Tibial nerve (tissue), 4 donors: ENCODE measurements around the gene ZNF208. TPM values are rescaled to one million over a fixed set of nuclear protein-coding genes. Genes with fewer than 3 reads are reported as not detected.

Experiments
- DNase-seq, 2 donors: peaks; one replicate each; pipeline ENCODE4 v3.0.0-alpha.2; 2019; ENCODE audit warnings: low spot score in 2 of 2
- H3K27ac ChIP-seq, 4 donors: fragments of 200-600 bp; sonication (generic) in 3 of 4; one replicate each; pipeline ENCODE4 v1.5.1; 2017 to 2019; ENCODE audit warnings: mild to moderate bottlenecking in 1 of 4
- H3K27me3 ChIP-seq, 2 donors: fragments of 200-600 bp; sonication (generic) in 1 of 2; one replicate each; pipeline versions ENCODE4 v1.5.1 to v1.6.0; 2017 to 2019
- H3K36me3 ChIP-seq, 3 donors: fragments of 200-600 bp; sonication (generic); one replicate each; pipeline ENCODE4 v1.5.1; 2018 to 2019
- H3K4me1 ChIP-seq, 4 donors: fragments of 200-600 bp; sonication (generic) in 3 of 4; one replicate each; pipeline ENCODE4 v1.5.1; 2017 to 2019
- H3K4me3 ChIP-seq, 4 donors: fragments of 200-600 bp; sonication (generic) in 3 of 4; one replicate each; pipeline ENCODE4 v1.5.1; 2017 to 2019; ENCODE audit warnings: mild to moderate bottlenecking in 1 of 4, moderate library complexity in 1 of 4
- H3K9me3 ChIP-seq, 4 donors: fragments of 200-600 bp; sonication (generic) in 3 of 4; one replicate each; pipeline ENCODE4 v1.5.1; 2017 to 2019
- CTCF ChIP-seq, 5 experiments: fragments of 200-600 bp in 3 of 5; fragments of 450-650 bp in 2 of 5; sonication (generic) in 3 of 5; IDR thresholded peaks; one replicate each; pipeline ENCODE4 v1.5.1; 2016 to 2019; ENCODE audit warnings: antibody characterized with exemption in 5 of 5, mild to moderate bottlenecking in 3 of 5, moderate library complexity in 2 of 5
- EP300 ChIP-seq, 2 donors: sonication (generic); formaldehyde crosslinking; IDR thresholded peaks; one replicate each; pipeline ENCODE4 v1.6.1; 2017; ENCODE audit warnings: antibody characterized with exemption in 2 of 2, mild to moderate bottlenecking in 1 of 2
- POLR2A ChIP-seq, 2 donors: fragments of 450-650 bp; IDR thresholded peaks; one replicate each; pipeline ENCODE4 v1.6.1; 2017; ENCODE audit warnings: antibody characterized with exemption in 2 of 2, mild to moderate bottlenecking in 2 of 2, moderate library complexity in 2 of 2
- WGBS, 2 donors: methylation state at CpG; one replicate each; pipeline ENCODE4 v1.1.5; 2018; 5-methylcytosine and 5-hydroxymethylcytosine counted together
- total RNA-seq, 4 donors: library from RNA; depleted of rRNA; stranded (reverse); fragments of >200 nt; gene quantifications; one replicate each; pipeline ENCODE4 v1.1.0, GENCODE V29; 2016

The ZNF208 gene
- total RNA-seq, 4 donors from 2014 or later, result 3.1 to 20.7 (median 3.8) TPM

GRCh38 chr19:21907516-21907915 lies 103.2 kb downstream of the ZNF208 start:
- H3K27me3 ChIP-seq, result no peaks in the 10 kb centered on the region
- TF ChIP-seq POLR2A (IDR thresholded peaks at IDR 0.05), result no peak
- no peak for TF ChIP-seq EP300 (IDR thresholded peaks at IDR 0.05)
- no peak for TF ChIP-seq CTCF (IDR thresholded peaks at IDR 0.05)
- no peaks in the 10 kb centered on the region for H3K4me1 ChIP-seq
- H3K36me3 ChIP-seq, result no peaks in the 10 kb centered on the region
- 78 to 90% methylated on average over 4 of the region's 4 CpGs for WGBS, 2 donors
- no peak overlapping the region for H3K27ac ChIP-seq
- no peak for DNase-seq
- H3K9me3 ChIP-seq, result peaks cover 0 to 4% (median 0%) of the 10 kb centered on the region in 4 donors
- H3K4me3 ChIP-seq, result no peak overlapping the region

- Histone ChIP-seq H3K36me3 (no peaks in the 10 kb centered on the region), H3K4me1 (no peaks in the 10 kb centered on the region), H3K9me3 (peaks cover 0 to 7% (median 0%) of the 10 kb centered on the region in 4 donors), H3K27me3 (no peaks in the 10 kb centered on the region), H3K27ac (no peak overlapping the region), H3K4me3 (no peak overlapping the region)
- TF ChIP-seq POLR2A (IDR thresholded peaks at IDR 0.05), result no peak
- no peak for TF ChIP-seq CTCF (IDR thresholded peaks at IDR 0.05)
- TF ChIP-seq EP300 (IDR thresholded peaks at IDR 0.05), result no peak
- DNase-seq, result no peak
- WGBS, 2 donors, result 70 to 74% methylated on average over 1 of the region's 1 CpG
These were observed 108.2 kb downstream of the ZNF208 start for GRCh38 chr19:21902571-21902970.

GRCh38 chr19:21901861-21902260 lies 108.9 kb downstream of the ZNF208 start:
- Histone ChIP-seq H3K4me1 (no peaks in the 10 kb centered on the region), H3K9me3 (peaks cover 0 to 7% (median 0%) of the 10 kb centered on the region in 4 donors), H3K4me3 (no peak overlapping the region), H3K36me3 (no peaks in the 10 kb centered on the region), H3K27ac (no peak overlapping the region), H3K27me3 (no peaks in the 10 kb centered on the region)
- DNase-seq, result no peak
- WGBS, 2 donors, result 86 to 90% methylated on average over 3 of the region's 3 CpGs
- TF ChIP-seq CTCF (IDR thresholded peaks at IDR 0.05) (no peak), POLR2A (IDR thresholded peaks at IDR 0.05) (no peak), EP300 (IDR thresholded peaks at IDR 0.05) (no peak)

GRCh38 chr19:21900401-21900800 lies 110.3 kb downstream of the ZNF208 start:
- no peaks in the 10 kb centered on the region for H3K27me3 ChIP-seq
- TF ChIP-seq EP300 (IDR thresholded peaks at IDR 0.05) (no peak), CTCF (IDR thresholded peaks at IDR 0.05) (no peak), POLR2A (IDR thresholded peaks at IDR 0.05) (no peak)
- DNase-seq, result no peak
- H3K9me3 ChIP-seq, result peaks cover 0 to 11% (median 0%) of the 10 kb centered on the region in 4 donors
- 82 to 92% methylated on average over 1 of the region's 1 CpG for WGBS, 2 donors
- H3K4me1 ChIP-seq, result no peaks in the 10 kb centered on the region
- H3K27ac ChIP-seq, result no peak overlapping the region
- no peaks in the 10 kb centered on the region for H3K36me3 ChIP-seq
- no peak overlapping the region for H3K4me3 ChIP-seq

- no peaks in the 10 kb centered on the region for H3K4me1 ChIP-seq
- H3K36me3 ChIP-seq, result no peaks in the 10 kb centered on the region
- no peak overlapping the region for H3K4me3 ChIP-seq
- DNase-seq, result no peak
- TF ChIP-seq POLR2A (IDR thresholded peaks at IDR 0.05) (no peak), CTCF (IDR thresholded peaks at IDR 0.05) (no peak), EP300 (IDR thresholded peaks at IDR 0.05) (no peak)
- 67 to 93% methylated on average over 1 of the region's 1 CpG for WGBS, 2 donors
- H3K9me3 ChIP-seq, result peaks cover 0 to 11% (median 0%) of the 10 kb centered on the region in 4 donors
- no peaks in the 10 kb centered on the region for H3K27me3 ChIP-seq
- H3K27ac ChIP-seq, result no peak overlapping the region
These were observed 119.7 kb downstream of the ZNF208 start for GRCh38 chr19:21891086-21891485.
